Thoracic aorta (tissue), 2 donors: Measurements from ENCODE around the gene BLTP3A. TPM values are rescaled to one million over a fixed set of nuclear protein-coding genes. Genes with fewer than 3 reads are reported as not detected.
"Not testable (repeated sequence)": the region's sequence is repeated elsewhere in the genome, so short reads cannot be mapped to it uniquely, and the experiment has no call there.

ENCODE experiments used
- ATAC-seq: fragments of 150-250 bp; one replicate; pipeline ENCODE4 v1.8.0; 2017; ENCODE audit warnings: low read depth; ENCODE audit not compliant: insufficient number of reproducible peaks, low FRiP score
- DNase-seq: peaks from one replicate; pipeline ENCODE4 v3.0.0-alpha.2; 2020; ENCODE audit warnings: low spot score
- H3K27ac ChIP-seq, 2 donors: fragments of 200-600 bp; sonication (generic); 1 replicate in 1 of 2; 2 replicates in 1 of 2; pipeline ENCODE4 v1.5.1; 2016; ENCODE audit warnings: mild to moderate bottlenecking in 2 of 2, moderate library complexity in 2 of 2
- H3K27me3 ChIP-seq: fragments of 200-600 bp; sonication (generic); replicated peaks from 2 replicates; pipeline ENCODE4 v1.6.0; 2016; ENCODE audit warnings: mild to moderate bottlenecking; ENCODE audit not compliant: insufficient read depth
- H3K36me3 ChIP-seq: fragments of 200-600 bp; sonication (generic); one replicate; pipeline ENCODE4 v1.5.1; 2016
- H3K4me1 ChIP-seq, 2 donors: fragments of 200-600 bp; sonication (generic); 1 replicate in 1 of 2; 2 replicates in 1 of 2; pipeline versions ENCODE4 v1.5.1 to v1.6.0; 2016; ENCODE audit warnings: low read depth in 2 of 2, mild to moderate bottlenecking in 1 of 2; ENCODE audit not compliant: control insufficient read depth in 1 of 2
- H3K4me3 ChIP-seq: fragments of 200-600 bp; sonication (generic); 2 replicates; pipeline ENCODE4 v1.5.1; 2016; ENCODE audit warnings: mild to moderate bottlenecking
- H3K9me3 ChIP-seq: fragments of 200-600 bp; sonication (generic); 2 replicates; pipeline ENCODE4 v1.5.1; 2016
- CTCF ChIP-seq: fragments of 200-600 bp; sonication (generic); IDR thresholded peaks from one replicate; pipeline ENCODE4 v1.5.1; 2019; ENCODE audit warnings: antibody characterized with exemption
- total RNA-seq, 2 donors: library from RNA; depleted of rRNA; stranded (reverse); fragments of >200 nt; gene quantifications; one replicate each; pipeline versions ENCODE4 v1.1.0 to v1.2.3, GENCODE V29; 2016

Gene BLTP3A
- total RNA-seq, 2 donors from 2014 or later: 9.9 to 13.3 TPM

- Histone ChIP-seq H3K4me3 (no peak overlapping the region), H3K4me1 (peaks cover 3 to 16% of the 10 kb centered on the region in 2 donors), H3K27ac (no peak overlapping the region), H3K27me3 (no peaks in the 10 kb centered on the region), H3K9me3 (no peaks in the 10 kb centered on the region), H3K36me3 (no peaks in the 10 kb centered on the region)
- no peak for DNase-seq
- no peak for TF ChIP-seq CTCF
- ATAC-seq: no peak
Observed at GRCh38 chr6:34817446-34817845, 25.6 kb downstream of the BLTP3A start.

- not testable (repeated sequence) for H3K4me3 ChIP-seq, H3K27ac ChIP-seq, H3K4me1 ChIP-seq, H3K36me3 ChIP-seq, ATAC-seq, DNase-seq, H3K27me3 ChIP-seq, H3K9me3 ChIP-seq
Observed at GRCh38 chr6:34818872-34819570, 27.1 kb downstream of the BLTP3A start.

GRCh38 chr6:34819571-34820480 is 27.9 kb downstream of the BLTP3A start:
- Histone ChIP-seq H3K9me3 (no peaks in the 10 kb centered on the region), H3K4me3 (no peak overlapping the region), H3K4me1 (no peaks in the 10 kb centered on the region), H3K27me3 (no peaks in the 10 kb centered on the region), H3K36me3 (peaks cover 5% of the 10 kb centered on the region), H3K27ac (no peak overlapping the region)
- no peak for ATAC-seq
- DNase-seq: no peak
- no peak for TF ChIP-seq CTCF

- H3K27me3 ChIP-seq: no peaks in the 10 kb centered on the region
- no peak overlapping the region for H3K4me3 ChIP-seq
- no peaks in the 10 kb centered on the region for H3K4me1 ChIP-seq
- H3K9me3 ChIP-seq: no peaks in the 10 kb centered on the region
- no peak for TF ChIP-seq CTCF
- no peak overlapping the region for H3K27ac ChIP-seq
- H3K36me3 ChIP-seq: peaks cover 10% of the 10 kb centered on the region
- DNase-seq (no peak), ATAC-seq (no peak)
Observed at GRCh38 chr6:34829137-34829536, 37.3 kb downstream of the BLTP3A start.

GRCh38 chr6:34832942-34833341 is 41.1 kb downstream of the BLTP3A start:
- Histone ChIP-seq H3K27ac (no peak overlapping the region), H3K4me1 (no peaks in the 10 kb centered on the region), H3K27me3 (no peaks in the 10 kb centered on the region), H3K4me3 (no peak overlapping the region), H3K9me3 (no peaks in the 10 kb centered on the region), H3K36me3 (peaks cover 26% of the 10 kb centered on the region)
- TF ChIP-seq CTCF: no peak
- ATAC-seq (no peak), DNase-seq (no peak)
